ENCODE measurements around the gene WNT4.

Gene WNT4

GRCh38 chr1:22163564-22163963 is 20.7 kb upstream of the WNT4 start:
- no peak for DNase-seq (ENCODE audit: low read depth in 2 of 2)

GRCh38 chr1:22163137-22163536 is 20.2 kb upstream of the WNT4 start:
- DNase-seq (ENCODE audit: low read depth in 2 of 2) = no peak

GRCh38 chr1:22159891-22160290 is 17.0 kb upstream of the WNT4 start:
- no peak for DNase-seq (ENCODE audit: low read depth in 2 of 2)

GRCh38 chr1:22158654-22159053 is 15.8 kb upstream of the WNT4 start:
- no peak for DNase-seq (ENCODE audit: low read depth in 2 of 2)

GRCh38 chr1:22157359-22157966 is 14.6 kb upstream of the WNT4 start:
- DNase-seq (ENCODE audit: low read depth in 2 of 2) = no peak

GRCh38 chr1:22155517-22155916 is 12.6 kb upstream of the WNT4 start:
- no peak for DNase-seq (ENCODE audit: low read depth in 2 of 2)

GRCh38 chr1:22154626-22155025 is 11.7 kb upstream of the WNT4 start:
- DNase-seq (ENCODE audit: low read depth in 2 of 2) = no peak

GRCh38 chr1:22153660-22154437 is 11.0 kb upstream of the WNT4 start:
- DNase-seq (ENCODE audit: low read depth in 2 of 2) = no peak

- DNase-seq (ENCODE audit: low read depth in 2 of 2) = no peak
Observed at GRCh38 chr1:22150923-22151322, 8.0 kb upstream of the WNT4 start.

GRCh38 chr1:22142315-22143064 is 407 bp downstream of the WNT4 start:
- no peak for DNase-seq (ENCODE audit: low read depth in 2 of 2)

GRCh38 chr1:22141554-22142314 is 1.2 kb downstream of the WNT4 start:
- DNase-seq (ENCODE audit: low read depth in 2 of 2) = no peak

GRCh38 chr1:22140694-22141093 is 2.2 kb downstream of the WNT4 start:
- DNase-seq (ENCODE audit: low read depth in 2 of 2) = no peak

GRCh38 chr1:22139817-22140216 is 3.1 kb downstream of the WNT4 start:
- DNase-seq (ENCODE audit: low read depth in 2 of 2) = no peak

GRCh38 chr1:22139066-22139594 is 3.8 kb downstream of the WNT4 start:
- no peak for DNase-seq (ENCODE audit: low read depth in 2 of 2)

GRCh38 chr1:22137004-22137720 is 5.7 kb downstream of the WNT4 start:
- no peak for DNase-seq (ENCODE audit: low read depth in 2 of 2)

- DNase-seq (ENCODE audit: low read depth in 2 of 2) = no peak
Observed at GRCh38 chr1:22133931-22134324, 9.0 kb downstream of the WNT4 start.

GRCh38 chr1:22133247-22133930 is 9.5 kb downstream of the WNT4 start:
- DNase-seq (ENCODE audit: low read depth in 2 of 2) = no peak

GRCh38 chr1:22132517-22133235 is 10.2 kb downstream of the WNT4 start:
- no peak for DNase-seq (ENCODE audit: low read depth in 2 of 2)

GRCh38 chr1:22131875-22132486 is 10.9 kb downstream of the WNT4 start:
- peak; percentile 13 to 47 for DNase-seq (ENCODE audit: low read depth in 2 of 2)

Measured in activated CD4-positive, alpha-beta T cell treated with anti-CD3 and anti-CD28 coated beads for 24 hours (primary cell).